HTR-8/SVneo (cell line): ENCODE results near the gene MROH2A.
"Not testable (repeated sequence)": the region's sequence is repeated elsewhere in the genome, so short reads cannot be mapped to it uniquely, and the experiment has no call there.

ENCODE experiments used
- DNase-seq: peaks from one replicate; pipeline ENCODE4 v3.0.0; 2011; ENCODE audit warnings: low spot score, mixed read lengths; ENCODE audit not compliant: insufficient read length
- FAIRE-seq: peaks from 2 replicates; lab custom pipeline; 2011; peaks lifted over from hg19 to GRCh38; lab: Jason Lieb, UNC

Gene MROH2A

GRCh38 chr2:233778030-233778429 lies at the start of gene MROH2A:
MROH2A (plus strand) TSS chr2:233778330; CDS start chr2:233779359, 1,029 bp downstream.
- no peak for FAIRE-seq
- DNase-seq: no peak

GRCh38 chr2:233728723-233729301 lies 49.3 kb upstream of the MROH2A start, which contains the start of gene UGT1A3:
UGT1A3 (plus strand) TSS chr2:233729042; CDS start chr2:233729127, 85 bp downstream.
- FAIRE-seq: no peak
- no peak for DNase-seq

GRCh38 chr2:233736868-233737653 lies 41.1 kb upstream of the MROH2A start:
- not testable (repeated sequence) for DNase-seq
- peak; percentile 38 for FAIRE-seq

GRCh38 chr2:233740870-233741269 lies 37.3 kb upstream of the MROH2A start:
- DNase-seq: no peak
- no peak for FAIRE-seq

GRCh38 chr2:233743464-233744259 lies 34.5 kb upstream of the MROH2A start:
- FAIRE-seq (no peak), DNase-seq (no peak)

- DNase-seq (no peak), FAIRE-seq (no peak)
Observed at GRCh38 chr2:233745073-233745755, 32.9 kb upstream of the MROH2A start.

GRCh38 chr2:233745838-233746237 lies 32.3 kb upstream of the MROH2A start:
- DNase-seq, FAIRE-seq: not testable (repeated sequence)

- FAIRE-seq: no peak
- DNase-seq: no peak
Observed at GRCh38 chr2:233746475-233747282, 31.5 kb upstream of the MROH2A start.

- no peak for FAIRE-seq
- no peak for DNase-seq
Observed at GRCh38 chr2:233747283-233747544, 30.9 kb upstream of the MROH2A start.

GRCh38 chr2:233750689-233751088 lies 27.4 kb upstream of the MROH2A start:
- FAIRE-seq, DNase-seq: not testable (repeated sequence)

- not testable (repeated sequence) for FAIRE-seq, DNase-seq
Observed at GRCh38 chr2:233751212-233752009, 26.7 kb upstream of the MROH2A start.

GRCh38 chr2:233754872-233755611 lies 23.1 kb upstream of the MROH2A start:
- FAIRE-seq: no peak
- DNase-seq: no peak

- FAIRE-seq: no peak
- no peak for DNase-seq
Observed at GRCh38 chr2:233756429-233757081, 21.6 kb upstream of the MROH2A start.

GRCh38 chr2:233758141-233758540 lies 20.0 kb upstream of the MROH2A start:
- DNase-seq: no peak
- no peak for FAIRE-seq

GRCh38 chr2:233758849-233759248 lies 19.3 kb upstream of the MROH2A start:
- DNase-seq (no peak), FAIRE-seq (no peak)

GRCh38 chr2:233760043-233760442 lies 18.1 kb upstream of the MROH2A start, which contains the start of gene UGT1A1:
UGT1A1 (plus strand) TSS chr2:233760270; CDS start chr2:233760288, 18 bp downstream.
- no peak for FAIRE-seq
- DNase-seq: no peak

GRCh38 chr2:233761040-233761769 lies 16.9 kb upstream of the MROH2A start:
- FAIRE-seq: no peak

More at GRCh38 chr2:233761040-233761769, 16.9 kb upstream of the MROH2A start:
- DNase-seq: no peak
